GM23248 (cell line): ENCODE data around the gene PLCH1. TPM values are rescaled to one million over a fixed set of nuclear protein-coding genes. Genes with fewer than 3 reads are reported as not detected.

Experiments used
- DNase-seq: peaks from one replicate; pipeline ENCODE4 v3.0.0-alpha.2; 2015
- H2AFZ ChIP-seq: fragments of 200-600 bp; sonication (generic); 2 replicates; pipeline ENCODE4 v1.6.1; 2016; ENCODE audit warnings: antibody characterized with exemption
- H3F3A ChIP-seq: fragments of 200-600 bp; sonication (generic); 2 replicates; pipeline ENCODE4 v1.6.1; 2016; ENCODE audit warnings: mild to moderate bottlenecking, antibody characterized with exemption, mixed run types; ENCODE audit not compliant: insufficient read depth
- H3K27ac ChIP-seq: fragments of 200-600 bp; sonication (generic); 2 replicates; pipeline ENCODE4 v1.5.1; 2016; ENCODE audit warnings: mild to moderate bottlenecking
- H3K27me3 ChIP-seq: fragments of 200-600 bp; sonication (generic); replicated peaks from 2 replicates; pipeline ENCODE4 v1.6.1; 2016; ENCODE audit warnings: mild to moderate bottlenecking; ENCODE audit not compliant: insufficient read depth
- H3K36me3 ChIP-seq: fragments of 200-600 bp; sonication (generic); 2 replicates; pipeline ENCODE4 v1.6.1; 2016; ENCODE audit warnings: low read depth, mild to moderate bottlenecking
- H3K4me1 ChIP-seq: fragments of 200-600 bp; sonication (generic); 2 replicates; pipeline ENCODE4 v1.6.1; 2016; ENCODE audit warnings: mild to moderate bottlenecking; ENCODE audit not compliant: insufficient read depth
- H3K4me2 ChIP-seq: fragments of 200-600 bp; sonication (generic); one replicate; pipeline ENCODE4 v1.6.1; 2016; ENCODE audit warnings: mild to moderate bottlenecking; ENCODE audit not compliant: unreplicated experiment
- H3K4me3 ChIP-seq: fragments of 200-600 bp; sonication (generic); 2 replicates; pipeline ENCODE4 v1.5.1; 2016; ENCODE audit warnings: mild to moderate bottlenecking
- H3K79me2 ChIP-seq: fragments of 200-600 bp; sonication (generic); 2 replicates; pipeline ENCODE4 v1.6.1; 2016; ENCODE audit warnings: mild to moderate bottlenecking; ENCODE audit not compliant: insufficient read depth
- H3K9ac ChIP-seq: fragments of 200-600 bp; sonication (generic); 2 replicates; pipeline ENCODE4 v1.6.1; 2016; ENCODE audit warnings: mild to moderate bottlenecking
- H3K9me2 ChIP-seq: fragments of 200-600 bp; sonication (generic); 2 replicates; pipeline ENCODE4 v1.6.1; 2016; ENCODE audit warnings: mixed run types, mild to moderate bottlenecking, moderate library complexity; ENCODE audit not compliant: insufficient read depth
- H3K9me3 ChIP-seq: fragments of 200-600 bp; sonication (generic); one replicate; pipeline ENCODE4 v1.6.1; 2017; ENCODE audit warnings: low read depth
- H4K20me1 ChIP-seq: fragments of 200-600 bp; sonication (generic); 2 replicates; pipeline ENCODE4 v1.6.0; 2016; ENCODE audit not compliant: insufficient read depth
- EZH2 ChIP-seq: fragments of 200-600 bp; sonication (generic); IDR thresholded peaks from 2 replicates; pipeline ENCODE4 v1.6.1; 2018; ENCODE audit warnings: antibody characterized with exemption, mild to moderate bottlenecking; ENCODE audit not compliant: insufficient read depth, poor library complexity, severe bottlenecking
- EZH2phosphoT487 ChIP-seq: fragments of 200-600 bp; sonication (generic); IDR thresholded peaks from 2 replicates; pipeline ENCODE4 v1.6.1; 2018; ENCODE audit warnings: antibody characterized with exemption, moderate library complexity, mild to moderate bottlenecking, low read depth; ENCODE audit not compliant: insufficient read depth
- WGBS, 2 experiments: methylation state at CpG; one replicate each; pipeline ENCODE4 v1.1.6; 2015 to 2017; ENCODE audit warnings: low lambda C conversion rate in 2 of 2, low coverage in 1 of 2; ENCODE audit errors: missing lambda C conversion rate in 2 of 2; 5-methylcytosine and 5-hydroxymethylcytosine counted together
- in situ Hi-C: fragments of 300-500 bp; cut with MboI; formaldehyde crosslinking; loops from 2 replicates; pipeline ENCODE4 v1.15.0; 2020
- polyA plus RNA-seq: library from polyadenylated mRNA; unstranded; fragments of >200 nt; fragmentation: Nextera tagmentation; extraction: Ambion mirVana; gene quantifications from 2 replicates; pipeline ENCODE4 v1.2.1, GENCODE V29; 2016
- total RNA-seq: library from RNA; depleted of rRNA; stranded (reverse); fragments of >200 nt; shearing (Covaris generic); gene quantifications from 2 replicates; pipeline ENCODE4 v1.2.3, GENCODE V29; 2014

PLCH1 gene
- total and polyA plus RNA-seq, 2 experiments from 2014 or later: not detected

DNA sequence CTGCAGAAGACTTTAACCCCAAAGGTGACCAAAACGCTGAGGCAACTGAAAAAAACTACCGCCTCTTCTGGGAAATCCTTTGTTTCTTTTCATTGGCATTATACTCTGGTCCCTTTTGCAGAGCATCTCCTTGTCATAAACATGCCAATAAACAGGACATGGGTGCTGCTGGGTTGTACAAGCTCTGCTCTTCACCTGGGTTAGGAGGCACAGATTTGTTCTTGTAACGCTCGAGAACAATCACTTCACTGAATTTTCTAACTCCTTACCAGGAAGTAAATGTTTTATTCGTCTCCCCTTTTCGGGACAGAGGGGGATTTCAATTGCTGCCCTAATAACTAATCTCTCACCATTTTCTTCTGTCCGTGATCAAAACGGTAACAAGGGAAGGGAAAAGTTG, 1.3 kb downstream of the PLCH1 start:
- H3K27ac ChIP-seq: no peak overlapping the region
- WGBS, 2 experiments: 10 to 12% methylated on average over 8 of the region's 8 CpGs
- peak overlapping the region; percentile 52 for H3K9ac ChIP-seq
- no peaks in the 10 kb centered on the region for H3F3A ChIP-seq
- peak overlapping the region; percentile 89 for H3K4me3 ChIP-seq
- peak overlapping the region; percentile 95 for H2AFZ ChIP-seq
- H3K4me1 ChIP-seq: 0 out of 2 replicates have a peak, but pooled peaks cover 3% of the 10 kb centered on the region
- H3K27me3 ChIP-seq: peaks cover 29% of the 10 kb centered on the region
- no peaks in the 10 kb centered on the region for H3K9me3 ChIP-seq
- peak; percentile 18 for DNase-seq
- H3K79me2 ChIP-seq: no peaks in the 10 kb centered on the region
- TF ChIP-seq EZH2phosphoT487: no peak
- TF ChIP-seq EZH2: no peak
- peak overlapping the region; percentile 99 for H3K4me2 ChIP-seq
- no peaks in the 10 kb centered on the region for H4K20me1 ChIP-seq
- H3K36me3 ChIP-seq: no peaks in the 10 kb centered on the region
- H3K9me2 ChIP-seq: no peaks in the 10 kb centered on the region
- in situ Hi-C loops: no loop called here

GRCh38 chr3:155742349-155742965, 2.4 kb downstream of the PLCH1 start:
- Histone ChIP-seq H3K36me3 (no peaks in the 10 kb centered on the region), H3K79me2 (no peaks in the 10 kb centered on the region), H4K20me1 (no peaks in the 10 kb centered on the region), H3K27me3 (peaks cover 29% of the 10 kb centered on the region), H3K9me3 (no peaks in the 10 kb centered on the region), H3F3A (no peaks in the 10 kb centered on the region), H3K4me3 (no peak overlapping the region), H3K27ac (no peak overlapping the region), H3K4me2 (no peak overlapping the region), H3K4me1 (0 out of 2 replicates have a peak, but pooled peaks cover 3% of the 10 kb centered on the region), H3K9ac (no peak overlapping the region), H3K9me2 (no peaks in the 10 kb centered on the region), H2AFZ (no peak overlapping the region)
- WGBS, 2 experiments: 78 to 79% methylated on average over 5 of the region's 5 CpGs
- TF ChIP-seq EZH2phosphoT487 (no peak), EZH2 (no peak)
- in situ Hi-C loops: no loop called here
- DNase-seq: no peak

- Histone ChIP-seq H3K9me3 (no peaks in the 10 kb centered on the region), H3K4me2 (no peak overlapping the region), H2AFZ (no peak overlapping the region), H4K20me1 (no peaks in the 10 kb centered on the region), H3K4me1 (0 out of 2 replicates have a peak, but pooled peaks cover 3% of the 10 kb centered on the region), H3F3A (no peaks in the 10 kb centered on the region), H3K27me3 (peaks cover 29% of the 10 kb centered on the region), H3K36me3 (no peaks in the 10 kb centered on the region), H3K9ac (no peak overlapping the region), H3K9me2 (no peaks in the 10 kb centered on the region), H3K79me2 (no peaks in the 10 kb centered on the region), H3K4me3 (no peak overlapping the region), H3K27ac (no peak overlapping the region)
- in situ Hi-C loops: no loop called here
- TF ChIP-seq EZH2: no peak
- no peak for DNase-seq
Measured at GRCh38 chr3:155741603-155742002, 3.3 kb downstream of the PLCH1 start.

GRCh38 chr3:155741101-155741500, 3.8 kb downstream of the PLCH1 start:
- Histone ChIP-seq H3K9me2 (no peaks in the 10 kb centered on the region), H3K36me3 (no peaks in the 10 kb centered on the region), H3K4me3 (no peak overlapping the region), H3K79me2 (no peaks in the 10 kb centered on the region), H3K4me2 (no peak overlapping the region), H3K9me3 (no peaks in the 10 kb centered on the region), H3K27ac (no peak overlapping the region), H2AFZ (no peak overlapping the region), H3K4me1 (0 out of 2 replicates have a peak, but pooled peaks cover 3% of the 10 kb centered on the region), H4K20me1 (no peaks in the 10 kb centered on the region), H3K9ac (no peak overlapping the region), H3K27me3 (peaks cover 25% of the 10 kb centered on the region), H3F3A (no peaks in the 10 kb centered on the region)
- TF ChIP-seq EZH2: no peak
- TF ChIP-seq EZH2phosphoT487: no peak
- in situ Hi-C loops: no loop called here
- WGBS, 2 experiments: 78 to 90% methylated on average over 3 of the region's 3 CpGs
- DNase-seq: no peak
